ENCODE measurements around the gene LYRM2. TPM values are rescaled to one million over a fixed set of nuclear protein-coding genes. Genes with fewer than 3 reads are reported as not detected.

LYRM2 gene
- total RNA-seq, 6 experiments from 2014 or later, result 39.9 to 48.4 (median 44.9) TPM

GRCh38 chr6:89583559-89583958 is 55.0 kb downstream of the LYRM2 start:
- no peak for TF ChIP-seq CTCF (IDR thresholded peaks at IDR 0.05)
- Mint-ChIP-seq H3K9me3 (no peaks in the 10 kb centered on the region), H3K36me3 (ENCODE audit: low read depth) (no peaks in the 10 kb centered on the region), H3K27ac (no peak overlapping the region), H3K4me1 (ENCODE audit: low read depth) (no peaks in the 10 kb centered on the region), H3K27me3 (ENCODE audit: insufficient read depth) (peaks cover 16% of the 10 kb centered on the region), H3K4me3 (no peak overlapping the region)
- no peak for DNase-seq

DNA sequence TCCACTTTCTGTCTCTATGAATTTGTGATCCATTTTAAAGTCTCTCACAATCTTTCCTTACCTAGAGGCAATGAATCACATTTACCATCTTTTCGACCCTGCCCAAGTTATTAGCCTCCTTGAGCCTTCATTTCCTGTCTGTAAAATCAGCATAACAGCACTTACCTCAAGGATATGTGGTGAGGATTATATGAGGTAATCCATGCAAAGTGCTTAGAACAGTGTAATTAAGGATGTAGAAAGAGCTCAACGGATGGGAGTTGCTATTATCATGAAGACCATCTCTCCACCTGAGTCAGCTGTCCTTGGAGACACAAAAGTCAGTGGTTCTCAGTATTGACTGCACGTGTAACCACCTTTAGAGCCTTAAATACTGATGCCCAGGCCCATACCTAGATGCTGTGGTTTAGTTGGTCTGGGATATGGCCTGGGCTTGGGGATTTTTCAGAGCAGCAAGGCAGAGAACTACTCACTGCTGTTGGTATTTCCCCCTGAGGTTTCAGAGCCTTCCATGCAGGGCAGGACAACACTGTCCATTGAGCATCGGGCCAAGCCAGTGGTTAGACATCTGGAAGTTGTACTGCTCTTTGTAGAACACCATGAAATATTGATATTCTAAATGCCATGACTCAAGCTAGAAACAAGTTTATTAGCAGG is 55.8 kb downstream of the LYRM2 start:
- Mint-ChIP-seq H3K36me3 (ENCODE audit: low read depth) (no peaks in the 10 kb centered on the region), H3K4me1 (ENCODE audit: low read depth) (no peaks in the 10 kb centered on the region), H3K27ac (no peak overlapping the region), H3K27me3 (ENCODE audit: insufficient read depth) (peaks cover 16% of the 10 kb centered on the region), H3K4me3 (no peak overlapping the region), H3K9me3 (no peaks in the 10 kb centered on the region)
- DNase-seq, result no peak
- no peak for TF ChIP-seq CTCF (IDR thresholded peaks at IDR 0.05)

GRCh38 chr6:89581689-89582088 is 56.9 kb downstream of the LYRM2 start:
- no peak overlapping the region for H3K27ac Mint-ChIP-seq
- H3K4me1 Mint-ChIP-seq (ENCODE audit: low read depth), result no peaks in the 10 kb centered on the region
- no peaks in the 10 kb centered on the region for H3K36me3 Mint-ChIP-seq (ENCODE audit: low read depth)
- no peak for TF ChIP-seq CTCF (IDR thresholded peaks at IDR 0.05)
- H3K9me3 Mint-ChIP-seq, result no peaks in the 10 kb centered on the region
- DNase-seq, result no peak
- H3K27me3 Mint-ChIP-seq (ENCODE audit: insufficient read depth), result peaks cover 10% of the 10 kb centered on the region
- H3K4me3 Mint-ChIP-seq, result no peak overlapping the region

DNA sequence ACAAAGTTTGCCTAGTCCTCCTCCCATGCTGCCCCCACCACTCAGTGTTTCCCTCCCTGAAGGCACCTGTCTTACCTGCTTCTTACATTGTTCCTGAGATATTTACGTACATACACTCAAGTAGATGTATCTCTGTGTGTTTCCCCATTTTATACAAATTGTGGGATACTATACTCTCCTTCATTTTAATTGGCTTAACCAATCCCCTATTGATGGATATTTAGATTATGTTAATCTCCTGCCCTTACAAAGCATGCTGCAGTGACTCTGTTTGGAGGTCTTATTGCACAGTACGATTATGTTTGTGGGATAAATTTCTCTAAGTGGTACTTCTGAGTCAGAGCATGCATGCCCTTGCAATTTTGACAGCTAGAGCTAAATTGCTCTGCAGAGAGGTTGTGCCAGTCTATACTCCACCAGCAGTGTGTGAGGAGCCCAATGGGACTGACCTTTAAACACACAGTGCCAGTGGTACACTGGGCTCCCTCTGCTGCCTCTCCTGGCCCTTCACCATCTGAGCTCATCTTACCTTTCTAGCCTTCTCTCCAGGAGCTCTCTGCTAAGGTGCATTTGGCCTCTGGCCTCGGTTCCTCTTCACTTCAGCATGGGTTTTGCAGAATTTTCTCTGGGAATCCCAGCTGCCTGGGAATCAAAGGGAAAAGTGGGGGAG is 57.4 kb downstream of the LYRM2 start:
- TF ChIP-seq CTCF (IDR thresholded peaks at IDR 0.05), result no peak
- no peaks in the 10 kb centered on the region for H3K36me3 Mint-ChIP-seq (ENCODE audit: low read depth)
- DNase-seq, result no peak
- no peak overlapping the region for H3K4me3 Mint-ChIP-seq
- no peaks in the 10 kb centered on the region for H3K9me3 Mint-ChIP-seq
- peaks cover 10% of the 10 kb centered on the region for H3K27me3 Mint-ChIP-seq (ENCODE audit: insufficient read depth)
- H3K27ac Mint-ChIP-seq, result no peak overlapping the region
- H3K4me1 Mint-ChIP-seq (ENCODE audit: low read depth), result no peaks in the 10 kb centered on the region

DNA sequence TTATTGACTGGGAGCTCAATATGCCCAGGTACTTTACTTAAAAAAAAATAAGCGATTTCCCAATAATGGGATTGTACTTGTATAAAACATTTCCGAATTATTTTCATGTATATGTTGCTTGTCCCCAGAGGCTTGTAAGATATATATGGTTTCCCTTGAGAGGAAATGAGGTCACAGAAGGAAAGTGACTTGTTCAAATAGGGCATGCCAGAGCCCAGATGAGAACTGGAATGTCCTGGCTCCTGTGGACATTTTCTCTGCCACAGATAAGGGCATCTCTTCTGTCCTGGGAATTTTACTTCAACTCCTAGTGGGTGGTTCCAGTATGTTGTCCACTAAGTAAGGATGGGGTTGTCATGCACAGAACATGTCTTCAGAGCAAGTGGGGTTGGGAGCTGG is 63.0 kb downstream of the LYRM2 start:
- no peak for TF ChIP-seq CTCF (IDR thresholded peaks at IDR 0.05)
- peaks cover 9% of the 10 kb centered on the region for H3K27me3 Mint-ChIP-seq (ENCODE audit: insufficient read depth)
- no peaks in the 10 kb centered on the region for H3K4me1 Mint-ChIP-seq (ENCODE audit: low read depth)

More for the DNA sequence above, 63.0 kb downstream of the LYRM2 start:
- no peaks in the 10 kb centered on the region for H3K36me3 Mint-ChIP-seq (ENCODE audit: low read depth)
- no peak for DNase-seq
- H3K9me3 Mint-ChIP-seq, result no peaks in the 10 kb centered on the region
- H3K4me3 Mint-ChIP-seq, result no peak overlapping the region
- H3K27ac Mint-ChIP-seq, result no peak overlapping the region
